Body of pancreas (tissue), 4 donors: ENCODE results near the gene HS6ST3.

Source experiments
- POLR2A ChIP-seq, 3 donors: fragments of 450-650 bp; IDR thresholded peaks; one replicate each; pipeline ENCODE4 v1.6.1; 2016; ENCODE audit warnings: antibody characterized with exemption in 3 of 3, mild to moderate bottlenecking in 2 of 3
- TF ChIP-seq, protein P1 (sequence below), 7 experiments: fragments of 450-650 bp in 4 of 7; fragments of 200-600 bp in 3 of 7; sonication (generic) in 3 of 7; IDR thresholded peaks; one replicate each; pipeline ENCODE4 v1.5.1; 2016 to 2019; ENCODE audit warnings: antibody characterized with exemption in 7 of 7

DNA sequence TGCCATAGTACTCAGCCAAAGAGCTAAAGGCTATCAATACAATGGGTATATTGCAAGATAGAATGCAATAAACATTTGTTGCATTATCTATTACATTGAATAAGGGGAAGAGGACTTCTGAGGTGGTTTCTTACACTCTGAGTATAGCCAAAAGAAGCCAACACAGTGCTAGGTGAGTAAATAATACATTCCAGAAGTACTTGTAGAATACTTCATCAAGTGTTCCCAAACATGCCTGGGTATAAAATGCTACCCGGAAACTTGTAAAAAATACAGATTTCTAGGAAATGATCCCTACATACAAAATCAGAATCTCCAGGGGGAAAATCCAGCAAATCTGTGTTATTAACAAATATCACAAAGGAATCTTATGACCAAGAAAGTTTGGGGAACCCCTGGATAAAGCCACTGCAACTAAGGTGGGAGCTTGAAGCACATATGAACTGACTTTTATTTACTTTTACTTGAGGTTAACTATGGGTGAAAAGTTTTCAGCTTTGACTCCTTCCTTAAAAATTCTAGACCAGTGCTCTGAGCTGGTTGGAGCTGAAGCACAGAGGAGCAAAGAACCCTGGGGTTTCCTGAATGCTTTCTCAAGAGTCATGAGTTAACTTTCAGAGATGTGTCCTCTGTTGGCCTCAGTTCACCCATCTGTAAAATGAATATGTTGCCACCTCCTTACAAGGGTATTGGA, 768.4 kb downstream of the HS6ST3 start:
- TF ChIP-seq, protein P1, sequence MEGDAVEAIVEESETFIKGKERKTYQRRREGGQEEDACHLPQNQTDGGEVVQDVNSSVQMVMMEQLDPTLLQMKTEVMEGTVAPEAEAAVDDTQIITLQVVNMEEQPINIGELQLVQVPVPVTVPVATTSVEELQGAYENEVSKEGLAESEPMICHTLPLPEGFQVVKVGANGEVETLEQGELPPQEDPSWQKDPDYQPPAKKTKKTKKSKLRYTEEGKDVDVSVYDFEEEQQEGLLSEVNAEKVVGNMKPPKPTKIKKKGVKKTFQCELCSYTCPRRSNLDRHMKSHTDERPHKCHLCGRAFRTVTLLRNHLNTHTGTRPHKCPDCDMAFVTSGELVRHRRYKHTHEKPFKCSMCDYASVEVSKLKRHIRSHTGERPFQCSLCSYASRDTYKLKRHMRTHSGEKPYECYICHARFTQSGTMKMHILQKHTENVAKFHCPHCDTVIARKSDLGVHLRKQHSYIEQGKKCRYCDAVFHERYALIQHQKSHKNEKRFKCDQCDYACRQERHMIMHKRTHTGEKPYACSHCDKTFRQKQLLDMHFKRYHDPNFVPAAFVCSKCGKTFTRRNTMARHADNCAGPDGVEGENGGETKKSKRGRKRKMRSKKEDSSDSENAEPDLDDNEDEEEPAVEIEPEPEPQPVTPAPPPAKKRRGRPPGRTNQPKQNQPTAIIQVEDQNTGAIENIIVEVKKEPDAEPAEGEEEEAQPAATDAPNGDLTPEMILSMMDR (IDR thresholded peaks at IDR 0.05), result no peak
- no peak for TF ChIP-seq POLR2A (IDR thresholded peaks at IDR 0.05)
